H1 (cell line): Measurements from ENCODE around the gene WDR37. TPM values are rescaled to one million over a fixed set of nuclear protein-coding genes. Genes with fewer than 3 reads are reported as not detected.
A peak's percentile ranks its signal among the peaks of the same experiment; 100 is the strongest.

Experiments
- CTCF ChIA-PET: fragments of 300-600 bp; sonication (Branson Sonifier 250); formaldehyde crosslinking; loops from one replicate; lab custom pipeline; 2021; ENCODE audit not compliant: partially characterized antibody; lab: Charles Lee
- POLR2A ChIA-PET: fragments of 300-600 bp; sonication (Branson Sonifier 250); formaldehyde crosslinking; loops from one replicate; lab custom pipeline; 2021; ENCODE audit warnings: inconsistent platforms; ENCODE audit not compliant: partially characterized antibody; lab: Charles Lee
- DNase-seq, 2 experiments: peaks; one replicate each; pipeline versions ENCODE4 v3.0.0 to v3.0.0-alpha.2; 2010 to 2022; ENCODE audit warnings: low spot score in 2 of 2, low read depth in 1 of 2, mixed read lengths in 1 of 2
- FAIRE-seq: peaks from 2 replicates; lab custom pipeline; 2011; peaks lifted over from hg19 to GRCh38; lab: Jason Lieb, UNC
- H2AFZ ChIP-seq: 2 replicates; pipeline ENCODE4 v1.8.1; 2012; ENCODE audit warnings: low read length, inconsistent platforms
- H2AK5ac ChIP-seq: 2 replicates; pipeline ENCODE4 v1.6.1; 2013; ENCODE audit warnings: low read depth, low read length
- H2BK120ac ChIP-seq: replicated peaks from 2 replicates; pipeline ENCODE3; 2013; ENCODE audit warnings: low read depth, low read length, inconsistent platforms
- H2BK12ac ChIP-seq: 2 replicates; pipeline ENCODE4 v1.6.1; 2013; ENCODE audit warnings: low read depth, low read length
- H2BK15ac ChIP-seq: 2 replicates; pipeline ENCODE4 v1.6.1; 2013; ENCODE audit warnings: low read length
- H2BK20ac ChIP-seq: 2 replicates; pipeline ENCODE4 v1.6.1; 2013; ENCODE audit warnings: low read length
- H2BK5ac ChIP-seq: 2 replicates; pipeline ENCODE4 v1.6.1; 2013; ENCODE audit warnings: low read depth, low read length
- H3K14ac ChIP-seq: 2 replicates; pipeline ENCODE4 v1.6.1; 2013; ENCODE audit warnings: inconsistent platforms; ENCODE audit not compliant: insufficient read length
- H3K18ac ChIP-seq: 2 replicates; pipeline ENCODE4 v1.6.1; 2013; ENCODE audit warnings: low read length; ENCODE audit errors: extremely low read depth
- H3K23ac ChIP-seq: 2 replicates; pipeline ENCODE4 v1.6.1; 2013; ENCODE audit warnings: inconsistent platforms; ENCODE audit not compliant: insufficient read length
- H3K23me2 ChIP-seq: 2 replicates; pipeline ENCODE4 v1.6.1; 2013; ENCODE audit warnings: low read depth, low read length
- H3K27ac ChIP-seq: 2 replicates; pipeline ENCODE4 v1.6.1; 2011; ENCODE audit warnings: low read depth, low read length, inconsistent platforms
- H3K27me3 ChIP-seq, 4 experiments: replicated peaks in 1 of 4; 1 replicate in 1 of 4; 2 replicates in 3 of 4; pipeline versions ENCODE4 v1.6.1 to v1.8.1; 2011 to 2013; ENCODE audit warnings: low read length in 3 of 4, mild to moderate bottlenecking in 3 of 4, inconsistent platforms in 2 of 4, mixed read lengths in 2 of 4, moderate library complexity in 1 of 4; ENCODE audit not compliant: control insufficient read depth in 3 of 4, insufficient read depth in 3 of 4; ENCODE audit errors: extremely low read depth in 1 of 4
- H3K36me3 ChIP-seq, 4 experiments: 2 replicates each; pipeline versions ENCODE4 v1.6.1 to v1.8.1; 2011 to 2013; ENCODE audit warnings: mild to moderate bottlenecking in 4 of 4, low read length in 3 of 4, moderate library complexity in 2 of 4, control low read depth in 1 of 4, inconsistent platforms in 1 of 4; ENCODE audit not compliant: insufficient read depth in 4 of 4, control insufficient read depth in 2 of 4
- H3K4ac ChIP-seq: replicated peaks from 2 replicates; pipeline ENCODE3; 2013; ENCODE audit warnings: low read length, low read depth, mixed read lengths, inconsistent platforms; ENCODE audit not compliant: insufficient read length
- H3K4me1 ChIP-seq, 4 experiments: replicated peaks in 1 of 4; 1 replicate in 1 of 4; 2 replicates in 3 of 4; pipeline versions ENCODE4 v1.6.1 to v1.8.1; 2011 to 2013; ENCODE audit warnings: low read length in 3 of 4, inconsistent platforms in 2 of 4, mixed read lengths in 1 of 4; ENCODE audit not compliant: insufficient read depth in 4 of 4, control insufficient read depth in 3 of 4
- H3K4me2 ChIP-seq, 2 experiments: 2 replicates each; pipeline versions ENCODE4 v1.6.1 to v1.8.1; 2011 to 2013; ENCODE audit warnings: low read depth in 2 of 2, low read length in 2 of 2, control low read depth in 1 of 2, inconsistent platforms in 1 of 2, mild to moderate bottlenecking in 1 of 2; ENCODE audit not compliant: insufficient read depth in 1 of 2
- H3K4me3 ChIP-seq, 4 experiments: fragments of 200-600, 300-600 bp in 1 of 4; sonication (generic), shearing (Covaris generic), sonication (Bioruptor Twin) in 1 of 4; 2 replicates each; pipeline versions ENCODE4 v1.5.1 to v1.8.1; 2011 to 2016; ENCODE audit warnings: low read length in 4 of 4, low read depth in 3 of 4, control low read depth in 2 of 4, inconsistent platforms in 2 of 4, mild to moderate bottlenecking in 2 of 4, mixed read lengths in 1 of 4, moderate library complexity in 1 of 4; ENCODE audit not compliant: insufficient read depth in 2 of 4; ENCODE audit errors: extremely low read depth in 1 of 4
- H3K56ac ChIP-seq: replicated peaks from 2 replicates; pipeline ENCODE3; 2013; ENCODE audit warnings: low read depth, mild to moderate bottlenecking, mixed read lengths, low read length, inconsistent platforms; ENCODE audit not compliant: insufficient read length
- H3K79me1 ChIP-seq: 2 replicates; pipeline ENCODE4 v1.6.1; 2013; ENCODE audit warnings: low read depth, low read length, control low read depth
- H3K79me2 ChIP-seq, 2 experiments: 2 replicates each; pipeline versions ENCODE4 v1.6.1 to v1.8.1; 2012 to 2013; ENCODE audit warnings: low read length in 2 of 2, mild to moderate bottlenecking in 2 of 2, inconsistent platforms in 1 of 2; ENCODE audit not compliant: insufficient read depth in 2 of 2, control insufficient read depth in 1 of 2
- H3K9ac ChIP-seq, 4 experiments: replicated peaks in 1 of 4; 1 replicate in 1 of 4; 2 replicates in 3 of 4; pipeline versions ENCODE4 v1.6.1 to v1.8.1; 2011 to 2013; ENCODE audit warnings: low read depth in 3 of 4, low read length in 3 of 4, control low read depth in 2 of 4, mild to moderate bottlenecking in 2 of 4, moderate library complexity in 2 of 4, inconsistent platforms in 1 of 4; ENCODE audit errors: extremely low read depth in 1 of 4
- H3K9me3 ChIP-seq, 2 experiments: 2 replicates each; pipeline versions ENCODE4 v1.6.1 to v1.8.1; 2012 to 2013; ENCODE audit warnings: mild to moderate bottlenecking in 2 of 2, moderate library complexity in 2 of 2, control low read depth in 1 of 2, inconsistent platforms in 1 of 2, low read depth in 1 of 2, low read length in 1 of 2, mixed read lengths in 1 of 2; ENCODE audit not compliant: insufficient read depth in 2 of 2
- H4K20me1 ChIP-seq, 2 experiments: replicated peaks in 1 of 2; 2 replicates each; pipeline versions ENCODE3 to v1.8.1; 2011 to 2013; ENCODE audit warnings: inconsistent platforms in 2 of 2, low read length in 2 of 2, mild to moderate bottlenecking in 1 of 2; ENCODE audit not compliant: insufficient read depth in 2 of 2, control insufficient read depth in 1 of 2
- H4K5ac ChIP-seq: 2 replicates; pipeline ENCODE4 v1.6.1; 2013; ENCODE audit warnings: low read length, low read depth, mixed read lengths, inconsistent platforms; ENCODE audit not compliant: insufficient read length
- H4K8ac ChIP-seq: 2 replicates; pipeline ENCODE4 v1.8.0; 2013; ENCODE audit warnings: mild to moderate bottlenecking, moderate library complexity, low read length, inconsistent platforms; ENCODE audit not compliant: insufficient read depth; ENCODE audit errors: extremely low read depth
- H4K91ac ChIP-seq: replicated peaks from 2 replicates; pipeline ENCODE3; 2013; ENCODE audit warnings: low read length, mixed read lengths, inconsistent platforms; ENCODE audit not compliant: insufficient read length
- BCL11A ChIP-seq, 2 experiments: IDR thresholded peaks; one replicate each; pipeline ENCODE4 v1.6.1; 2011; ENCODE audit warnings: low read depth in 2 of 2, low read length in 2 of 2, mild to moderate bottlenecking in 2 of 2
- FOSL1 ChIP-seq: IDR thresholded peaks from 2 replicates; pipeline ENCODE4 v1.6.1; 2011; ENCODE audit warnings: mild to moderate bottlenecking, low read depth, low read length, moderate library complexity; ENCODE audit not compliant: insufficient read depth
- POU5F1 ChIP-seq: IDR thresholded peaks from 2 replicates; pipeline ENCODE4 v1.6.1; 2011; ENCODE audit warnings: low read depth, mild to moderate bottlenecking, low read length, moderate library complexity
- SP2 ChIP-seq: IDR thresholded peaks from 2 replicates; pipeline ENCODE4 v1.6.1; 2012; ENCODE audit warnings: mild to moderate bottlenecking, low read length, inconsistent platforms
- WGBS, 2 experiments: shearing (Covaris generic) in 1 of 2; methylation state at CpG; one replicate each; pipeline versions ENCODE4 v1.1.6 to v1.1.7; 2013 to 2015; ENCODE audit warnings: low lambda C conversion rate in 2 of 2, mixed read lengths in 2 of 2, inconsistent platforms in 1 of 2, low coverage in 1 of 2, missing lambda C conversion rate in 1 of 2; ENCODE audit not compliant: insufficient replicate concordance in 2 of 2, insufficient coverage in 1 of 2, insufficient read length in 1 of 2; ENCODE audit errors: extremely low coverage in 1 of 2, missing lambda C conversion rate in 1 of 2; 5-methylcytosine and 5-hydroxymethylcytosine counted together
- polyA plus RNA-seq, 7 experiments: library from polyadenylated mRNA; depleted of rRNA in 3 of 7; stranded (reverse) in 5 of 7; unstranded in 2 of 7; fragments of >200 nt in 5 of 7; fragments of 200-250 nt in 2 of 7; gene quantifications; 1 replicate in 5 of 7; 2 replicates in 1 of 7; 4 replicates in 1 of 7; pipeline versions ENCODE4 v1.2.1 to v1.2.3, GENCODE V29; 2011 to 2013; ENCODE audit warnings: missing spikeins in 2 of 7, mixed read lengths in 2 of 7
- total RNA-seq: library from RNA; stranded (reverse); fragmentation: NEBNext Ultra II Directional; extraction: Animal tissue kit (Norgen Biotek cat#: 25700); gene quantifications from 2 replicates; pipeline ENCODE4 v1.2.1, GENCODE V29; 2021
- TF ChIP-seq, protein P1 (sequence below): IDR thresholded peaks from 2 replicates; pipeline ENCODE4 v1.6.1; 2011; ENCODE audit warnings: low read depth, mild to moderate bottlenecking, low read length; ENCODE audit not compliant: insufficient read depth

WDR37 gene
- total and polyA plus RNA-seq, 2 of the 8 experiments (the other 6 are each of a cell fraction or from before 2014, with no cell fraction given): 9.6 to 12.0 TPM

GRCh38 chr10:1109795-1110673 lies 53.8 kb downstream of the WDR37 start:
- peaks cover 0 to 3% of the 10 kb centered on the region in 2 experiments for H4K20me1 ChIP-seq
- H3K23ac ChIP-seq: no peak overlapping the region
- peak overlapping the region; percentile 5; the same call in 1 of the 2 replicates for H2BK12ac ChIP-seq
- ChIA-PET CTCF (interaction anchor here (0.6 to 2.7 kb wide), 42 partner anchors 8 to 1933 kb away, joined by 3 to 11 read pairs (median 4); no protein-coding TSS in a partner anchor), POLR2A (interaction anchor here (0.7 to 0.9 kb wide), 3 partner anchors 23 to 44 kb away, joined by 3 read pairs; no protein-coding TSS in a partner anchor)
- no peak overlapping the region for H2BK15ac ChIP-seq
- 70% methylated on average over 32 of the region's 32 CpGs; no CpG with 5 or more reads in 1 of the 2 experiments for WGBS, 2 experiments
- H3K4me1 ChIP-seq: peaks cover 6 to 10% (median 8%) of the 10 kb centered on the region in 4 experiments
- no peak overlapping the region for H3K27ac ChIP-seq
- H4K5ac ChIP-seq: no peak overlapping the region
- DNase-seq (peak; percentile 69 to 81), FAIRE-seq (peak; percentile 90)
- peak overlapping the region in 1 of 4 experiments; percentile 13; a peak in 2 of 7 replicates for H3K9ac ChIP-seq
- H3K14ac ChIP-seq: no peak overlapping the region
- no peaks in the 10 kb centered on the region for H3K9me3 ChIP-seq
- no peak overlapping the region for H3K4me2 ChIP-seq
- H3K4ac ChIP-seq: no peak overlapping the region
- H3K36me3 ChIP-seq: peaks cover 3 to 13% (median 4%) of the 10 kb centered on the region in 4 experiments; a peak in 6 of 8 replicates
- peaks cover 5% of the 10 kb centered on the region; the same call in 1 of the 2 replicates for H3K79me1 ChIP-seq
- H4K91ac ChIP-seq: no peak overlapping the region
- H2BK120ac ChIP-seq: no peak overlapping the region
- no peaks in the 10 kb centered on the region for H3K79me2 ChIP-seq
- no peak overlapping the region for H3K4me3 ChIP-seq
- peak overlapping the region; percentile 36; the same call in 1 of the 2 replicates for H2BK5ac ChIP-seq
- no peak overlapping the region for H2AFZ ChIP-seq
- H3K18ac ChIP-seq: peak overlapping the region; percentile 10; the same call in 1 of the 2 replicates
- no peaks in the 10 kb centered on the region for H3K27me3 ChIP-seq
- no peak overlapping the region for H2AK5ac ChIP-seq
- no peaks in the 10 kb centered on the region; the same call in 1 of the 2 replicates for H3K23me2 ChIP-seq
- H4K8ac ChIP-seq: peak overlapping the region; percentile 51
- no peak overlapping the region for H2BK20ac ChIP-seq
- no peak overlapping the region for H3K56ac ChIP-seq
- no peak for TF ChIP-seq FOSL1
- TF ChIP-seq, protein P1, sequence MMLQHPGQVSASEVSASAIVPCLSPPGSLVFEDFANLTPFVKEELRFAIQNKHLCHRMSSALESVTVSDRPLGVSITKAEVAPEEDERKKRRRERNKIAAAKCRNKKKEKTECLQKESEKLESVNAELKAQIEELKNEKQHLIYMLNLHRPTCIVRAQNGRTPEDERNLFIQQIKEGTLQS: no peak
- TF ChIP-seq POU5F1: no peak
- no peak for TF ChIP-seq SP2
- TF ChIP-seq BCL11A (IDR thresholded peaks at IDR 0.05; ENCODE audit: low read depth in 2 of 2, low read length in 2 of 2): no peak
